K562 (cell line): Measurements from ENCODE around the gene CLEC4D. TPM values are rescaled to one million over a fixed set of nuclear protein-coding genes. Genes with fewer than 3 reads are reported as not detected.

Experiments used
- ATAC-seq: fragments of 200-7000 bp; cut with Tn5 transposase; 3 replicates; pipeline ENCODE4 v1.9.1; 2020; ENCODE audit warnings: moderate library complexity
- BruUV-seq: library from RNA; stranded (reverse); fragments of 400-500 nt; replicated peaks from 2 replicates; lab custom pipeline; 2021; lab: Mats Ljungman, UMichigan
- CTCF ChIA-PET: fragments of 300-600 bp; formaldehyde crosslinking; extraction: SDS; loops from one replicate; lab custom pipeline; 2021; ENCODE audit warnings: low intra/inter-chr PET ratio; lab: Yijun Ruan, JAX
- POLR2A ChIA-PET: fragments of 300-600, 350-650 bp; sonication (Branson Sonifier 250); formaldehyde crosslinking; extraction: SDS; loops from one replicate; lab custom pipeline; 2021; ENCODE audit warnings: antibody characterized with exemption, inconsistent platforms; lab: Yijun Ruan, JAX
- DNase-seq, 4 experiments: peaks; one replicate each; pipeline versions ENCODE4 v3.0.0 to v3.0.0-alpha.2; 2011 to 2018; ENCODE audit warnings: low spot score in 3 of 4, mixed read lengths in 3 of 4; ENCODE audit errors: extremely low read depth in 1 of 4
- FAIRE-seq: peaks from 2 replicates; lab custom pipeline; 2011; peaks lifted over from hg19 to GRCh38; lab: Jason Lieb, UNC
- H2AFZ ChIP-seq: 2 replicates; pipeline ENCODE4 v1.6.0; 2011; ENCODE audit warnings: low read depth, low read length, control low read depth, inconsistent platforms
- H3K27ac ChIP-seq: fragments of 200-600 bp; 3 replicates; pipeline ENCODE4 v1.8.0; 2011; ENCODE audit warnings: low read depth, mild to moderate bottlenecking, control low read depth, inconsistent platforms, low read length, moderate library complexity, mixed read lengths; ENCODE audit errors: extremely low read depth
- H3K27me3 ChIP-seq, 2 experiments: fragments of 300-600 bp in 1 of 2; 2 replicates in 1 of 2; 3 replicates in 1 of 2; pipeline versions ENCODE4 v1.6.0 to v1.8.0; 2011; ENCODE audit warnings: inconsistent platforms in 2 of 2, low read length in 2 of 2, mild to moderate bottlenecking in 1 of 2, mixed read lengths in 1 of 2, moderate library complexity in 1 of 2; ENCODE audit not compliant: control insufficient read depth in 2 of 2, insufficient read depth in 2 of 2
- H3K36me3 ChIP-seq: fragments of 300-600 bp; 3 replicates; pipeline ENCODE4 v1.8.0; 2011; ENCODE audit warnings: mild to moderate bottlenecking, low read length, inconsistent platforms; ENCODE audit not compliant: control insufficient read depth, insufficient read depth
- H3K4me1 ChIP-seq, 2 experiments: fragments of 200-600 bp in 1 of 2; replicated peaks in 1 of 2; 2 replicates in 1 of 2; 3 replicates in 1 of 2; pipeline versions ENCODE4 v1.5.1 to v1.8.0; 2011; ENCODE audit warnings: inconsistent platforms in 2 of 2, low read length in 2 of 2, mild to moderate bottlenecking in 1 of 2, mixed read lengths in 1 of 2, moderate library complexity in 1 of 2; ENCODE audit not compliant: control insufficient read depth in 2 of 2, insufficient read depth in 2 of 2
- H3K4me2 ChIP-seq: 2 replicates; pipeline ENCODE4 v1.6.1; 2011; ENCODE audit warnings: low read length, control low read depth, inconsistent platforms, mixed read lengths; ENCODE audit not compliant: insufficient read depth
- H3K4me3 ChIP-seq: fragments of 200-600 bp; sonication (generic), shearing (Covaris generic); 2 replicates; pipeline ENCODE4 v1.5.1; 2016; ENCODE audit warnings: control low read depth, inconsistent platforms
- H3K79me2 ChIP-seq: fragments of 200-600 bp; 3 replicates; pipeline ENCODE4 v1.8.0; 2011; ENCODE audit warnings: low read length, inconsistent platforms; ENCODE audit not compliant: control insufficient read depth, insufficient read depth
- H3K9ac ChIP-seq, 2 experiments: 2 replicates each; pipeline versions ENCODE4 v1.6.0 to v1.6.1; 2011; ENCODE audit warnings: low read depth in 2 of 2, low read length in 2 of 2, control low read depth in 1 of 2, inconsistent platforms in 1 of 2, mild to moderate bottlenecking in 1 of 2, mixed read lengths in 1 of 2; ENCODE audit not compliant: insufficient read depth in 1 of 2
- H3K9me1 ChIP-seq: one replicate; pipeline ENCODE4 v1.6.0; 2011; ENCODE audit warnings: inconsistent platforms, mild to moderate bottlenecking, low read length, moderate library complexity; ENCODE audit not compliant: control insufficient read depth, insufficient read depth
- H3K9me3 ChIP-seq: replicated peaks from 2 replicates; pipeline ENCODE4 v1.5.1; 2011; ENCODE audit warnings: low read depth, low read length, inconsistent platforms; ENCODE audit not compliant: control insufficient read depth, insufficient read depth
- H4K20me1 ChIP-seq: replicated peaks from 2 replicates; pipeline ENCODE4 v1.6.1; 2011; ENCODE audit warnings: low read length, inconsistent platforms, mixed read lengths; ENCODE audit not compliant: control insufficient read depth, insufficient read depth
- CTCF ChIP-seq, 3 experiments: IDR thresholded peaks in 2 of 3; conservative IDR thresholded peaks in 1 of 3; 2 replicates each; pipeline ENCODE4 v1.5.1; 2011 to 2012; ENCODE audit warnings: low read length in 3 of 3, mild to moderate bottlenecking in 3 of 3, control low read depth in 2 of 3, improper control_type of control experiment in 1 of 3, inconsistent platforms in 1 of 3, low read depth in 1 of 3, mixed read lengths in 1 of 3, moderate library complexity in 1 of 3; ENCODE audit not compliant: insufficient read depth in 2 of 3
- HINFP ChIP-seq: fragments of 450-650 bp; conservative IDR thresholded peaks from 2 replicates; pipeline ENCODE4 v1.6.1; 2016; ENCODE audit warnings: missing genetic modification characterization, low read depth, mild to moderate bottlenecking, control low read depth, missing compliant biosample characterization
- HMG20A ChIP-seq: fragments of 450-650 bp; formaldehyde crosslinking; conservative IDR thresholded peaks from 2 replicates; pipeline ENCODE4 v1.4.0; 2020; ENCODE audit warnings: mild to moderate bottlenecking, mixed read lengths
- PBX2 ChIP-seq, 2 experiments: IDR thresholded peaks in 1 of 2; conservative IDR thresholded peaks in 1 of 2; 2 replicates each; pipeline ENCODE4 v1.6.1; 2016; ENCODE audit warnings: low read depth in 2 of 2, mild to moderate bottlenecking in 1 of 2, missing compliant biosample characterization in 1 of 2, missing genetic modification characterization in 1 of 2, moderate library complexity in 1 of 2
- PHTF2 ChIP-seq: fragments of 250-450 bp; sonication (Bioruptor Pico); IDR thresholded peaks from 2 replicates; pipeline ENCODE4 v1.5.0; 2021; ENCODE audit warnings: mild to moderate bottlenecking
- RERE ChIP-seq: sonication (generic); formaldehyde crosslinking; IDR thresholded peaks from 2 replicates; pipeline ENCODE4 v1.8.0; 2023; ENCODE audit warnings: missing genetic modification reagents, mild to moderate bottlenecking, borderline replicate concordance
- SIX5 ChIP-seq, 2 experiments: IDR thresholded peaks; 2 replicates each; pipeline ENCODE4 v1.6.1; 2011; ENCODE audit warnings: low read length in 2 of 2, borderline replicate concordance in 1 of 2, low read depth in 1 of 2, mild to moderate bottlenecking in 1 of 2, moderate library complexity in 1 of 2; ENCODE audit not compliant: insufficient read depth in 1 of 2
- TCFL5 ChIP-seq: fragments of 250-450 bp; sonication (Bioruptor Pico); conservative IDR thresholded peaks from 2 replicates; pipeline ENCODE4 v1.6.1; 2021; ENCODE audit warnings: mild to moderate bottlenecking, moderate library complexity, matching md5 sums
- ZBTB17 ChIP-seq: fragments of 450-650 bp; formaldehyde crosslinking; IDR thresholded peaks from 2 replicates; pipeline ENCODE4 v1.4.0; 2020; ENCODE audit warnings: mild to moderate bottlenecking
- WGBS: fragments of 100-300 bp; shearing (Covaris generic); methylation state at CpG from one replicate; pipeline ENCODE4 v1.1.6; 2016; ENCODE audit warnings: low coverage, mixed read lengths; ENCODE audit not compliant: insufficient coverage; ENCODE audit errors: missing lambda C conversion rate; 5-methylcytosine and 5-hydroxymethylcytosine counted together
- in situ Hi-C: fragments of 300-500 bp; cut with MboI; formaldehyde crosslinking; loops from 4 replicates; pipeline ENCODE4 v1.15.0; 2018; ENCODE audit warnings: inconsistent platforms, mixed read lengths
- intact Hi-C: fragments of 100-400 bp; cut with micrococcal nuclease; formaldehyde crosslinking; loops from 2 replicates; pipeline ENCODE4 v1.14.2; 2022
- polyA plus RNA-seq, 8 experiments: library from polyadenylated mRNA; depleted of rRNA in 4 of 8; stranded (reverse) in 5 of 8; unstranded in 3 of 8; fragments of >200 nt; fragmentation: Nextera tagmentation in 2 of 8; fragmentation: Illumina TruSeq in 1 of 8; extraction: Ambion mirVana in 2 of 8; extraction: Trizol in 1 of 8; gene quantifications; 2 replicates each; pipeline versions ENCODE4 v1.2.1 to v1.2.3, GENCODE V29; 2011 to 2014; ENCODE audit warnings: inconsistent platforms in 1 of 8, missing spikeins in 1 of 8
- total RNA-seq, 7 experiments: library from RNA; depleted of rRNA in 6 of 7; stranded (reverse); fragments of >200 nt in 6 of 7; fragmentation: Illumina TruSeq in 2 of 7; extraction: Trizol in 2 of 7; gene quantifications; 2 replicates each; pipeline versions ENCODE4 v1.2.1 to v1.2.3, GENCODE V29; 2011 to 2021; ENCODE audit warnings: low replicate concordance in 1 of 7

The CLEC4D gene
- total and polyA plus RNA-seq, 9 of the 15 experiments (the other 6 are each of a cell fraction or from before 2014, with no cell fraction given), result not detected

GRCh38 chr12:8562310-8562709 lies 49.0 kb downstream of the CLEC4D start:
- Histone ChIP-seq H3K36me3 (no peaks in the 10 kb centered on the region), H3K9me1 (no peaks in the 10 kb centered on the region), H3K9me3 (no peaks in the 10 kb centered on the region), H3K4me1 (no peaks in the 10 kb centered on the region; a peak in 1 of 5 replicates), H3K4me3 (no peak overlapping the region), H2AFZ (no peak overlapping the region), H3K27me3 (peaks cover 0 to 4% of the 10 kb centered on the region in 2 experiments; a peak in 1 of 5 replicates), H3K27ac (no peak overlapping the region), H3K9ac (no peak overlapping the region), H3K79me2 (no peaks in the 10 kb centered on the region), H4K20me1 (no peaks in the 10 kb centered on the region), H3K4me2 (no peak overlapping the region)
- BruUV-seq, result no TSS peak
- ATAC-seq, result no peak
- CTCF ChIA-PET, result no interaction called here
- intact Hi-C loops (no loop called here), in situ Hi-C loops (no loop called here)
- POLR2A ChIA-PET, result no interaction called here
- WGBS, result 12% methylated on average over 6 of the region's 6 CpGs
- FAIRE-seq, result no peak
- DNase-seq, result peak in 3 of 4 experiments; percentile 6 to 14 (median 13)
- peak; percentile 23 to 34 (median 32); a peak in 3 of 6 replicates for TF ChIP-seq CTCF (IDR thresholded peaks at IDR 0.05 in 2 of 3, conservative IDR thresholded peaks at IDR 0.05 in 1 of 3; ENCODE audit: insufficient read depth in 2 of 3, low read depth in 1 of 3, low read length in 3 of 3)
- no peak for TF ChIP-seq HINFP
- no peak for TF ChIP-seq HMG20A (CRISPR knock-in tag)
- no peak for TF ChIP-seq PHTF2 (CRISPR knock-in tag)
- TF ChIP-seq PBX2 (CRISPR knock-in tag; IDR thresholded peaks at IDR 0.05; ENCODE audit: low read depth), result no peak
- no peak for TF ChIP-seq PBX2 (tag; conservative IDR thresholded peaks at IDR 0.05; ENCODE audit: low read depth)
- no peak for TF ChIP-seq RERE
- TF ChIP-seq SIX5 (IDR thresholded peaks at IDR 0.05; ENCODE audit: borderline replicate concordance in 1 of 2, insufficient read depth in 1 of 2, low read depth in 1 of 2, low read length in 2 of 2), result no peak
- TF ChIP-seq ZBTB17 (CRISPR knock-in tag), result no peak
- TF ChIP-seq TCFL5 (CRISPR knock-in tag), result no peak
